ENCODE data around the gene AMER2.

Gene AMER2

GRCh38 chr13:25151626-25152195 is 20.4 kb downstream of the AMER2 start:
- DNase-seq (ENCODE audit: low read depth in 2 of 2): no peak

GRCh38 chr13:25149711-25150110 is 22.4 kb downstream of the AMER2 start:
- no peak for DNase-seq (ENCODE audit: low read depth in 2 of 2)

- DNase-seq (ENCODE audit: low read depth in 2 of 2): no peak
Measured at GRCh38 chr13:25148402-25148771, 23.7 kb downstream of the AMER2 start.

DNA sequence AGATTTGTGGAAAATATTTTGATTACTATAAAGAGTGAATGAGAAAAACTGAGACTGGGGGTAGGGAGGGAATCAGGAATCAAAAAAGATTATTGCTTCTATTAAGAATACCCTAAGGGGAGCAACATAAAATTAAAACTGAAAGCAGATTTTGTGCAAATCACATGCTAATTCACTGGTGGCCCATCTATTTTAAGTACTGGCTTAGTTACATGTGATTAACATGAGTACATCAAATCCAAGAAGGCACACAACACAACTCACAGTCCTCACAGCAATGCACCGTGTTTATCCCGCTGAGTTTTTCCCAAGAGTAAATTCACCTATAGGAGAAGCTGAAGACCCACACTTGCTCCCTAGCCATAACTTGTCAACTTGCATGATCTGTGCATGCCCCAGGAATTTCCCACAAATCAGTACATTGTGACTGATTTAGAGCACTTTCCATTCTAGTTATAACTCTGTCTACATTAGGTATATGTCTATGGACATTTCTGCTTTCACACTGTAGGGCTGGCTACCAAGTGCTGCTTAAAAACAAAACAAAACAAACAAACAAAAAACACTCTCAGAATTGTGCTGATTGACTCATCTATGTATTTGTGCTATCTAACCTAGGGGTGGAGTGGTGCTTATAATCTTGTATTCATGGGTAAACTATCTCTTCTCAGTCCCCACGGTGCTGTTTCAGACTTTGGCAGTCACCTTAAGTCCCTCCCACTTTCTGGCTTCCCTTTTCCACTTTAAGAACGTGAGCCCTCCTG is 24.3 kb downstream of the AMER2 start:
- DNase-seq (ENCODE audit: low read depth in 2 of 2): no peak

DNA sequence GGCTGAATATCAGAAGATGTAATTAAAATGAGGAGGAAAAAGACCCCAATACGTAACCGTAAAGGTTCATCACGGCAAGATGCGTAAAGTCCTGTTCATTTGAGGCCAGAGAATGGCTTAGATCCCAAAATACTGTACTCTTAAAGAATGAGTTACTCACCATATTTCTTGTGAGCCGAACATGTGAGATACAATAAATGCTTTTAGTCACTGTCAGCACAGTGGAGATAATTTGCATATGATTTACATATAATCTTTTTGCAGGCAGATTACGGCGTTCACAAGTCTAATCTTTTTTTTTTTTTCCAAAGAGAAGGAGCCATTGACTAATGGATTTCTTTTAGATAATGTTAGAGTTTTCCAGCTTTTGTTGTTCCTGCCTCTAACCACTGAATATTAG is 28.4 kb downstream of the AMER2 start:
- no peak for DNase-seq (ENCODE audit: low read depth in 2 of 2)

DNA sequence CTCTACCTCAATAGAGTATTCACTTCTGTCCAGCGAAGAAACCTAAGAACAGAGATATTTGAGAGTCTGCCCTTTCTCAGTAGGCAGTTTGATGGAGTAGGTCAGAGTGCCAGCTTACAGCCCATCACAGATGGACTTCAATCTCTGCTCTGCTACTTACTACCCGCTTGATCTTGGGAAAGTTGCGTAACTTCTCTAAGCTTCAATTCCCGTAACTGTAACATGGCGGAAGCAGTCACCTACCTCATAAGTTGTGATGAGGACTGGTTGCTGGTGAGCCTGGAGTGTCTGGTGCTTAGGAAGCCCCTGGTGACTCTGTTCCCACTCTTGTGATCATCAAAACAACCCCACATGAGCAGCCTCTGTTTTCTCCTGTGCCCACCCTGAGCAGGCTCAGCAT is 31.0 kb downstream of the AMER2 start:
- no peak for DNase-seq (ENCODE audit: low read depth in 2 of 2)

DNA sequence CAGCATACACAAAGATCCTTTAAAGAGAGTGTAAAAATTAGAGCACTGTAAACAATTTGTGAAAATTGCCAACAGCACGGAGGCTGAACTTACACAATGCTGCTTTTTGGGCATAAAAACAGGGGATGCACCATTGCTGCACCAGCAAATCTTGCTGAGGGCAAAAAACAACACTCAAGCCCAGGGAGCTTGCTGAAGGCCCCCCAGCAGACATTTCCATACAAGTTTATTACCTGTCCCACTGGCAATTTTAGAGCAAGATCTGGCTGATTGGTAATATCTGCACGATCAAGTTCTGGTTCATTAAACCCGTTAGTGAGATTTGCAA is 34.3 kb downstream of the AMER2 start:
- DNase-seq (ENCODE audit: low read depth in 2 of 2): no peak

DNA sequence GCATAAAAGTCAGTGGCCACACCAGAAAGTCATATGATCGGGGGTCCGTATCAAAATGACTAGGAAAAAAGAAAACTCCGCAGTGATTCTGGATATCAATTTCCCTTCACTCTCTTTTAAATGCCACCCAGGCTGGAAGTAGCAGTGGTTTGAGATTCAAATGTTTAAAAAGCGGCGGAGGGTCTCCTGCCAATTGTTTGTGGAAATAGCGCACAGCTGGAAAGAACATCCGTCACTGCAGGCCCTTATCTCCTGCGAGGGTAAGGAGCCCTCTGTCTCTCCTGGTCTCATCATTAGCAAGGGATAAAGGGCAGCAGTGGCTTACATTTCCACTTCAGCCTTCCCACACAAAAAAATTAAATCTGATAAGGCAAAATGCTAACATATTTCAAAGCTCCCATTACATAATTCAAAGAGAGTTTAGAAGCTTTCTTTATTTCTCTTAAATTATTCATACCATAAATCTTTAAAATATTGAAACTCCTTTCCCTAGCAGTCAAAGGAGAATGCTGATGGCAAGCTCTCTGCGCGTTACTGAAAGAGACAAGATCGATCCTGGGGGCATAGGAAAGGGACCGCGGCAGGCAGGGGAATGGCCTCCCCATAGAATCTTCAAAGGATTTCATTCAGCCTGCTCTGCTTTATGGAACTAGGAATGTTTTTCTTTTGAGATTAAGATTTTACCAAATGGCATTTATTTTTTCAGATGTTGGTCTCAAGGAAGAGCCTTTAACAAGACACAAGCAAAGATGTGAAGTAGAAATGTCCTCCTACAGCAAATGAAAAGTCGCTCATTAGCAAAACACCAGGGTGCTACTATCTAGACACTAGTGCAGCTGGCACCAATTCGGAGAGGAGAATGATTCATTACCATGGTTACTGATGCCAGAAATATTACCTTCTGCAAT is 35.0 kb downstream of the AMER2 start:
- no peak for DNase-seq (ENCODE audit: low read depth in 2 of 2)

DNA sequence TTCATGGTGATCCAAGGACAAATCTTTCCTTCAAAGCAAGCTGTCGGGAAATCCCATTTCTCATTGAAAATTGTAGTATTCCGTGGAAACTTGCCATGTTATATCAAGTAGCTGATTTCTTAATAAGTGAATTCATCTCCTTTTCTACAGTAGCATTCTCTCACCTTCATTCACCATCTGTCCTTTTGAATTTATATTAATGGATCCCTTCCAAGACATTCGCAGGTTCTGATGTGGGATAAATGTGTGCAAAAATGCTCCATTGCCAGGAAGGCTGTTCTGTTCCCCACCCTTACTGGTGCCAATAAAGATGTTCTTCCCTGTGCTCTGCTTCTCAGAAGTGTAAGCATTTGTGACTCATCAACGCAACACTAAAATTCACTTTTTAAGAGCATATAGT is 36.2 kb downstream of the AMER2 start:
- no peak for DNase-seq (ENCODE audit: low read depth in 2 of 2)

DNA sequence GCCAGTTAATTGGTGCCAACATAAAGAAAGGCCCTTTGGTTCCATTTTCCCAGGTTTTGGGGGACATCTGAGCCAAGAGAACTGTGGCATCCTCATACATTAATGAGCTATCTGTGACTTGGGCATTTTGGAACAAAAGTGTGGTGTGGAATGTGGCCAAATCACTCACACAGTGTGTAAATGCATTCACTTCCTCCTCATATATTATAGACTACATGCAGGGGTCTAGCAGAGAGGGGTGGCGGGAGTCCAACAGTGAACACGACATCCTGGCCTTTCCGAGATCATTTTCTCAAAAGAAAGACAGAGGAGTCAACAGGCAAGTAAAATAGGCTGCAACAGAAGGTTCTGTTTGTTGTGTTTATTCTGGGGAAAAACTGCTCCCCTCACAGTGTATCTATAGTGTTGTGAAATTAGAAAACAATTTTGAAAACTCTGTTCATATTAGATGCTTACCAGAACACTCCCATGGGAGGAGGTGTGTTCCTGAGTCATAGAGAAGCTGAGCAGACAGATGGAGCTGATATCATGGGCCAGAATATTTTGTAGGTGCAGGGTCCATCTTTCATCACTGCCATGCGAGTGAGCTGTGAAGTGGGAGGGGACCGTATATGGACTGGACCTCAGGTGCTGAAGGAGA is 39.2 kb downstream of the AMER2 start:
- DNase-seq (ENCODE audit: low read depth in 2 of 2): no peak

DNA sequence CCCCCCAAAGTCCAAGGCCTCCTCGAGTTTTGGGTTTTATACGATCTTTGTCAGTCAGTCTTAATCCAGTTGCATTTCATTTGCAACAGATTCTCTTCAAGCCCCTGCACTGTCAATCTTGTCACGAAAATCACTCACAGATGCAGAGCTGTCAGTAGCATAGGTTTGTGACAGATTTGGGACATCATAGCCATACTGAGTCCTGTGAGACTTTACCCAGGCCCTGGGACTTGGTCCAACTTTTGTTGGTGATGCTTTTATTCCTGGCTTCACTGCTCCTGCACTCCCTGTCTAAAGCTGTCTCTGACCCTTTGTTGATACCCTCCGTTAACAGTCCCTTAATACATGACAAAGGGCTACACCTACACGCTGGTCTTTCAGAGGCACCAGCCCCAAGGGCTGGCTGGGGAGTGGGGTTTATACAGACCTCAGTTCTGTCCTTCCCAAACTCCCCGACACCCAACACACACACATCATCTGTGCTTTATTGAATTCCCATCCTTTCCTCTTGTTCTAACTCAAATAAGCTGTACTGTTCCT is 40.1 kb downstream of the AMER2 start:
- DNase-seq (ENCODE audit: low read depth in 2 of 2): no peak

GRCh38 chr13:25130944-25131343 is 41.1 kb downstream of the AMER2 start:
- no peak for DNase-seq (ENCODE audit: low read depth in 2 of 2)

DNA sequence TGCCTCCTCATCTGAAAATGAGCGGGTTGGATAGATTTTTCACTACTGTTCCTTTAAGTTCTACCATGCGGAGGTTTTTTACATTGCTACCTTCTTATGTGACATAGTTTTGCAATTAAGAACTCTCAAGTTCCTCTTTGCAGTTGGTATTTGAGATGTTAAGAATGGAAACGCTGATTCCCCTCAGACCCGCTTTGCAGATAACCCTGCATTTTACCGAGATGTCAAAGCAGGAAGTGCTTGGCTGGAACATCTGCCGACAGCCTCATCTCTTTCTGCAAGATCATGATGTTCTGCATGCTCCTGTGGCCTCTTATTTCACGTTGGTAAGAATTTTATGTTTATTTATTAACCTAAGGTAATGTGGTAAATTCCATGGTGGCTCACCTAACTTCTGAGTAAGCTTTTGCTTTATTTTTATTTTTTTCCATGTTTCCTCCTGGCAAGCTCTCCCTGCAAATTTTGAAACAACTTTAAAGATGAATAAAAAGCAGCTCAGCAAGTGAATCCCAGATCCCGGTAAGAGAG is 53.6 kb downstream of the AMER2 start:
- no peak for DNase-seq (ENCODE audit: low read depth in 2 of 2)

GRCh38 chr13:25117312-25117711 is 54.8 kb downstream of the AMER2 start:
- DNase-seq (ENCODE audit: low read depth in 2 of 2): no peak

- DNase-seq (ENCODE audit: low read depth in 2 of 2): no peak
Measured at GRCh38 chr13:25116044-25116443, 56.0 kb downstream of the AMER2 start.

DNA sequence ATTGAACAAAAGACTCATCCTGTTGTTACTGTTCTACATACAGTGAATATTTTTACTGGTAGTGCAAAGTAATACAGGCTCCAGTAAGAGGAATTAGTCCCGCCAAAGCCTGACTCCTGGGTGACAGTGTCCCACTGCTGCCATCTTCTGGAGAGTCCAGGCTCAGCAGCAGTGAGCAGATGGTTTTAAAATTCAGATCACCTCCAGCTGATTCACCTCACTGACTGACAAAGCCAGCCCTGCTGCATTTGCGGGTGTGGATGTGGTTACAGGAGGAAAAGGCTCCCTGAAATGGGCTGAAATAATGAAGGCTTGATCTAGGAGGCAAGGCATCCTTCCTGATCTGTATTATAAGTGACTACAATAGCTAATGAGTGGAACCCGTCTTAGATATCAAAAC is 57.9 kb downstream of the AMER2 start:
- peak; percentile 6 to 16 for DNase-seq (ENCODE audit: low read depth in 2 of 2)

- DNase-seq (ENCODE audit: low read depth in 2 of 2): no peak
Measured at GRCh38 chr13:25112695-25113255, 59.3 kb downstream of the AMER2 start.

All from stimulated activated CD8-positive, alpha-beta memory T cell treated with anti-CD3 and anti-CD28 coated beads, Interleukin-7, amount 100 ng/mL, for 4 hours (primary cell).